BLaER1 treated with 17β-estradiol and CSF1 and Interleukin-3, amounts not matched to agents 10 nM and 100 nM (cell line): Measurements from ENCODE around the gene CHST15.
A peak's percentile ranks its signal among the peaks of the same experiment; 100 is the strongest.

Experiments used
- H3K27ac ChIP-seq, 11 experiments: shearing (Covaris generic); formaldehyde crosslinking; 2 replicates each; pipeline ENCODE4 v1.8.1; 2022
- H3K27me3 ChIP-seq, 11 experiments: shearing (Covaris generic); formaldehyde crosslinking; 2 replicates each; pipeline ENCODE4 v1.8.1; 2022
- H3K36me3 ChIP-seq, 11 experiments: shearing (Covaris generic); formaldehyde crosslinking; 2 replicates each; pipeline ENCODE4 v1.8.1; 2022
- H3K4me1 ChIP-seq, 10 experiments: shearing (Covaris generic); formaldehyde crosslinking; 2 replicates each; pipeline ENCODE4 v1.8.1; 2022
- H3K4me2 ChIP-seq, 11 experiments: shearing (Covaris generic); formaldehyde crosslinking; 2 replicates each; pipeline ENCODE4 v1.8.1; 2022
- H3K4me3 ChIP-seq, 10 experiments: shearing (Covaris generic); formaldehyde crosslinking; 2 replicates each; pipeline ENCODE4 v1.8.1; 2022
- H3K9ac ChIP-seq, 11 experiments: shearing (Covaris generic); formaldehyde crosslinking; 2 replicates each; pipeline ENCODE4 v1.8.1; 2022
- H3K9me3 ChIP-seq, 11 experiments: shearing (Covaris generic); formaldehyde crosslinking; replicated peaks in 1 of 11; 2 replicates each; pipeline ENCODE4 v1.8.1; 2022
- H4K20me1 ChIP-seq, 11 experiments: shearing (Covaris generic); formaldehyde crosslinking; 2 replicates each; pipeline ENCODE4 v1.8.1; 2022
- Cebpa-rat ChIP-seq, 11 experiments: shearing (Covaris generic); IDR thresholded peaks; 2 replicates each; pipeline ENCODE4 v1.8.1; 2022

Gene CHST15

GRCh38 chr10:124043310-124044142 is 49.9 kb downstream of the CHST15 start:
- Histone ChIP-seq H3K9ac (peak overlapping the region in 10 of 11 experiments; percentile 0 to 65 (median 58); a peak in 19 of 22 replicates), H3K27me3 (no peaks in the 10 kb centered on the region), H3K9me3 (peaks cover 0 to 21% (median 9%) of the 10 kb centered on the region in 11 experiments; a peak in 6 of 22 replicates), H4K20me1 (peaks cover 12 to 100% (median 54%) of the 10 kb centered on the region in 11 experiments; a peak in 21 of 22 replicates), H3K4me3 (peak overlapping the region in 3 of 10 experiments; percentile 14 to 22 (median 15); a peak in 3 of 20 replicates), H3K27ac (peak overlapping the region in 10 of 11 experiments; percentile 41 to 81 (median 74); a peak in 19 of 22 replicates), H3K4me2 (peak overlapping the region; percentile 64 to 95 (median 83)), H3K36me3 (peaks cover 90 to 96% (median 92%) of the 10 kb centered on the region in 11 experiments), H3K4me1 (peaks cover 75 to 100% (median 89%) of the 10 kb centered on the region in 10 experiments)
- no peak for TF ChIP-seq Cebpa-rat (IDR thresholded peaks at IDR 0.05)

GRCh38 chr10:124042656-124043309 is 50.6 kb downstream of the CHST15 start:
- Histone ChIP-seq H4K20me1 (peaks cover 12 to 100% (median 47%) of the 10 kb centered on the region in 11 experiments; a peak in 21 of 22 replicates), H3K4me2 (peak overlapping the region; percentile 64 to 95 (median 83)), H3K4me3 (peak overlapping the region in 1 of 10 experiments; percentile 18; a peak in 2 of 20 replicates), H3K27ac (peak overlapping the region in 10 of 11 experiments; percentile 32 to 81 (median 74); a peak in 19 of 22 replicates), H3K36me3 (peaks cover 90 to 96% (median 92%) of the 10 kb centered on the region in 11 experiments), H3K27me3 (no peaks in the 10 kb centered on the region), H3K9ac (peak overlapping the region in 10 of 11 experiments; percentile 2 to 65 (median 58); a peak in 18 of 22 replicates), H3K9me3 (peaks cover 0 to 20% (median 5%) of the 10 kb centered on the region in 11 experiments; a peak in 6 of 22 replicates), H3K4me1 (peaks cover 82 to 100% (median 96%) of the 10 kb centered on the region in 10 experiments)
- no peak for TF ChIP-seq Cebpa-rat (IDR thresholded peaks at IDR 0.05)

- Histone ChIP-seq H3K9me3 (peaks cover 0 to 12% (median 5%) of the 10 kb centered on the region in 11 experiments; a peak in 6 of 22 replicates), H4K20me1 (peaks cover 12 to 100% (median 45%) of the 10 kb centered on the region in 11 experiments; a peak in 21 of 22 replicates), H3K36me3 (peaks cover 91 to 96% (median 92%) of the 10 kb centered on the region in 11 experiments), H3K4me1 (peaks cover 91 to 100% (median 99%) of the 10 kb centered on the region in 10 experiments), H3K9ac (peak overlapping the region in 7 of 11 experiments; percentile 35 to 65 (median 58); a peak in 8 of 22 replicates), H3K4me3 (no peak overlapping the region; a peak in 1 of 20 replicates), H3K27ac (peak overlapping the region in 9 of 11 experiments; percentile 32 to 81 (median 74); a peak in 16 of 22 replicates), H3K4me2 (peak overlapping the region; percentile 64 to 95 (median 83)), H3K27me3 (no peaks in the 10 kb centered on the region)
- TF ChIP-seq Cebpa-rat (IDR thresholded peaks at IDR 0.05): no peak
Observed at GRCh38 chr10:124041675-124042445, 51.5 kb downstream of the CHST15 start.

- peaks cover 97 to 100% (median 100%) of the 10 kb centered on the region in 10 experiments for H3K4me1 ChIP-seq
- H3K27me3 ChIP-seq: no peaks in the 10 kb centered on the region
- H3K27ac ChIP-seq: peak overlapping the region in 9 of 11 experiments; percentile 0 to 79 (median 42); a peak in 15 of 22 replicates
- H3K36me3 ChIP-seq: peaks cover 85 to 96% (median 89%) of the 10 kb centered on the region in 11 experiments
- H3K9ac ChIP-seq: peak overlapping the region in 7 of 11 experiments; percentile 5 to 50 (median 20); a peak in 10 of 22 replicates
- peak overlapping the region; percentile 2 to 97 (median 71) for H3K4me2 ChIP-seq
- TF ChIP-seq Cebpa-rat (IDR thresholded peaks at IDR 0.05): no peak
- peaks cover 17 to 100% (median 46%) of the 10 kb centered on the region in 11 experiments for H4K20me1 ChIP-seq
- H3K9me3 ChIP-seq: peaks cover 0 to under 1% (median 0%) of the 10 kb centered on the region in 11 experiments; a peak in 1 of 22 replicates
- no peak overlapping the region for H3K4me3 ChIP-seq
Observed at GRCh38 chr10:124040451-124041188, 52.8 kb downstream of the CHST15 start.

- Histone ChIP-seq H3K9ac (peak overlapping the region in 7 of 11 experiments; percentile 1 to 50 (median 26); a peak in 8 of 22 replicates), H3K27me3 (no peaks in the 10 kb centered on the region), H3K9me3 (no peaks in the 10 kb centered on the region), H3K27ac (peak overlapping the region in 9 of 11 experiments; percentile 0 to 79 (median 42); a peak in 15 of 22 replicates), H3K4me3 (no peak overlapping the region), H3K4me1 (peaks cover 95 to 100% (median 98%) of the 10 kb centered on the region in 10 experiments), H3K4me2 (peak overlapping the region; percentile 2 to 97 (median 71)), H3K36me3 (peaks cover 76 to 96% (median 89%) of the 10 kb centered on the region in 11 experiments), H4K20me1 (peaks cover 22 to 100% (median 48%) of the 10 kb centered on the region in 11 experiments)
- TF ChIP-seq Cebpa-rat (IDR thresholded peaks at IDR 0.05): no peak
Observed at GRCh38 chr10:124039483-124040013, 53.9 kb downstream of the CHST15 start.

- Histone ChIP-seq H3K27ac (peak overlapping the region in 9 of 11 experiments; percentile 59 to 79 (median 75); a peak in 15 of 22 replicates), H3K27me3 (no peaks in the 10 kb centered on the region), H3K9me3 (no peaks in the 10 kb centered on the region), H3K4me1 (peaks cover 78 to 99% (median 91%) of the 10 kb centered on the region in 10 experiments), H3K4me2 (peak overlapping the region; percentile 72 to 97 (median 92); a peak in 20 of 22 replicates), H3K4me3 (no peak overlapping the region), H3K36me3 (peaks cover 84 to 100% (median 95%) of the 10 kb centered on the region in 11 experiments), H3K9ac (peak overlapping the region in 4 of 11 experiments; percentile 3 to 58 (median 33); a peak in 2 of 22 replicates), H4K20me1 (peaks cover 15 to 100% (median 45%) of the 10 kb centered on the region in 11 experiments; a peak in 20 of 22 replicates)
- TF ChIP-seq Cebpa-rat (IDR thresholded peaks at IDR 0.05): no peak
Observed at GRCh38 chr10:124037784-124038183, 55.6 kb downstream of the CHST15 start.

GRCh38 chr10:124037286-124037685 is 56.1 kb downstream of the CHST15 start:
- Histone ChIP-seq H3K9ac (peak overlapping the region in 9 of 11 experiments; percentile 3 to 68 (median 58); a peak in 10 of 22 replicates), H3K36me3 (peaks cover 84 to 100% (median 95%) of the 10 kb centered on the region in 11 experiments), H3K9me3 (no peaks in the 10 kb centered on the region)

More at GRCh38 chr10:124037286-124037685, 56.1 kb downstream of the CHST15 start:
- no peak overlapping the region for H3K4me3 ChIP-seq
- TF ChIP-seq Cebpa-rat (IDR thresholded peaks at IDR 0.05): no peak
- peaks cover 15 to 100% (median 40%) of the 10 kb centered on the region in 11 experiments; a peak in 20 of 22 replicates for H4K20me1 ChIP-seq
- H3K27ac ChIP-seq: peak overlapping the region in 9 of 11 experiments; percentile 59 to 79 (median 75); a peak in 18 of 22 replicates
- no peaks in the 10 kb centered on the region for H3K27me3 ChIP-seq
- peaks cover 73 to 94% (median 86%) of the 10 kb centered on the region in 10 experiments for H3K4me1 ChIP-seq
- H3K4me2 ChIP-seq: peak overlapping the region; percentile 72 to 97 (median 92)
